ENCODE results near the gene NAT16. TPM values are rescaled to one million over a fixed set of nuclear protein-coding genes. Genes with fewer than 3 reads are reported as not detected.
"Not testable (repeated sequence)": the region's sequence is repeated elsewhere in the genome, so short reads cannot be mapped to it uniquely, and the experiment has no call there.

Gene NAT16
- total RNA-seq, 2 donors from 2014 or later: 0.26 TPM; not detected in 1

DNA sequence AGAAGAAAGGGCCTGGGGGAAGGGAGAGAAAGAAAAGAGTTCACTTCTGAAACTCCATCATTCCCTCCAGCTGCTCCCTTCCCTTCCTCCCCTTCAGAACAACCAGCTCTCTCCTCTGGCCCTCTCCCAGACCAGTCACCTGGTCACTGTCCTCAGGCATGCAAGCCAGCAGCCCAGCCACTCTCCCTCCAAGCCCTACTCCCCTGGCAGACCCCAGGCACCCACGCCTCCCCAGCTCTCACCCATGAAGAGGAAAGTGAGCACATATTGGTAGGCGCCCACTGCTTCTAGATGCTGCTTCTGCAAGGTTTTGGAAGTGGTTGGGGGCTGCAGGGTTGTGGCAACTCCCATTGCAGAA lies 20.4 kb upstream of the NAT16 start:
- no peak for TF ChIP-seq CTCF (IDR thresholded peaks at IDR 0.05)
- Histone ChIP-seq H3K27me3 (peaks cover 0 to 16% of the 10 kb centered on the region in 2 donors), H3K36me3 (replicated peaks in 1 of 2; ENCODE audit: insufficient read depth in 1 of 2, low read depth in 2 of 2) (no peaks in the 10 kb centered on the region), H3K4me3 (no peak overlapping the region), H3K9me3 (no peaks in the 10 kb centered on the region), H3K4me1 (peaks cover 10% of the 10 kb centered on the region), H3K27ac (no peak overlapping the region)
- ATAC-seq (no peak), DNase-seq (no peak)
- intact Hi-C loops (cut with DNase I): no loop called here
- 58 to 80% methylated on average over 2 of the region's 2 CpGs for WGBS, 2 donors

DNA sequence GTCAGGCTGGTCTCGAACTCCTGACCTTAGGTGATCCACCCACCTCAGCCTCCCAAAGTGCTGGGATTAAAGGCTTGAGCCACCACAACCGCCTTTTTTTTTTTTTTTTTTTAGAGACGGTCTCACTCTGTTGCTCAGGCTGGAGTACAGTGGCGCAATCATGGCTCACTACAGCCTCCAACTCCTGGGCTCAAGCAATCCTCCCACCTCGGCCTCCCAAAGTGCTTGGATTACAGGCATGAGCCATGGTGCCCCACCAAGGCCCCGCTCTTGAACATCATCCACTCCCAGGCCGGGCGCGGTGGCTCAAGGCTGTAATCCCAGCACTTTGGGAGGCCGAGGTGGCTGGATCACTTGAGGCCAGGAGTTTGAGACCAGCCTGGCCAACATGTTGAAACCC lies 19.4 kb upstream of the NAT16 start:
- ATAC-seq; H3K4me3 ChIP-seq; H3K4me1 ChIP-seq; intact Hi-C loops (cut with DNase I); DNase-seq; H3K9me3 ChIP-seq; H3K36me3 ChIP-seq (replicated peaks in 1 of 2; ENCODE audit: insufficient read depth in 1 of 2, low read depth in 2 of 2); H3K27ac ChIP-seq: not testable (repeated sequence)
- 89 to 93% methylated on average over 3 to 10 of the region's 10 CpGs for WGBS, 2 donors
- H3K27me3 ChIP-seq: peaks cover 0 to 16% of the 10 kb centered on the region in 2 donors

DNA sequence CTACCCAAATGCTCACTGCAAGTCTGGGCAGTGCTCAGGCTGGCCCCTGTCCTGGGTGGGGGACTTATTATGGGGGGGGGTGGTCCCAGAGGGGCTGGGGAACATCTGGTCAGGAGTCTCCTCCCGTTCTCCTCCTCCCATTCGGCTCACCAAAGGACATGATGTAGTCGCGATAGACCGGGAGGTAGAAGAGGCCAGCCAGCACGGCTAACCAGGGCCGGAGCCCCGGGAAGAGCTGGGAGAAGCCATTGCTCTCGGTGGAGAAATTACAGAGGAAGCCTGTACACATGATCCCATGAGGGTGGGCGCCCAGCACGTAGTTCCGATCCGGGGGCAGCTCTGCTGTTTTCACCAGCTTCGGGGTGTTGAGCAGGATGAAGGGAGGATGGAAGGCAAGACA lies 18.4 kb upstream of the NAT16 start:
- no peaks in the 10 kb centered on the region for H3K9me3 ChIP-seq
- H3K4me3 ChIP-seq: no peak overlapping the region
- no peak for TF ChIP-seq CTCF (IDR thresholded peaks at IDR 0.05)
- TF ChIP-seq POLR2A (IDR thresholded peaks at IDR 0.05): no peak
- peaks cover 10% of the 10 kb centered on the region for H3K4me1 ChIP-seq
- DNase-seq (no peak), ATAC-seq (no peak)
- 71% methylated on average over 14 of the region's 14 CpGs; no CpG with 5 or more reads in 1 of the 2 donors for WGBS, 2 donors
- no peaks in the 10 kb centered on the region for H3K36me3 ChIP-seq (replicated peaks in 1 of 2; ENCODE audit: insufficient read depth in 1 of 2, low read depth in 2 of 2)
- intact Hi-C loops (cut with DNase I): no loop called here
- H3K27me3 ChIP-seq: peaks cover 0 to 16% of the 10 kb centered on the region in 2 donors
- no peak overlapping the region for H3K27ac ChIP-seq

GRCh38 chr7:101197991-101198390 lies 17.9 kb upstream of the NAT16 start:
- no peak for ATAC-seq
- H3K27me3 ChIP-seq: peaks cover 0 to 16% of the 10 kb centered on the region in 2 donors
- WGBS, 2 donors: 76% methylated on average over 5 to 21 of the region's 21 CpGs

DNA sequence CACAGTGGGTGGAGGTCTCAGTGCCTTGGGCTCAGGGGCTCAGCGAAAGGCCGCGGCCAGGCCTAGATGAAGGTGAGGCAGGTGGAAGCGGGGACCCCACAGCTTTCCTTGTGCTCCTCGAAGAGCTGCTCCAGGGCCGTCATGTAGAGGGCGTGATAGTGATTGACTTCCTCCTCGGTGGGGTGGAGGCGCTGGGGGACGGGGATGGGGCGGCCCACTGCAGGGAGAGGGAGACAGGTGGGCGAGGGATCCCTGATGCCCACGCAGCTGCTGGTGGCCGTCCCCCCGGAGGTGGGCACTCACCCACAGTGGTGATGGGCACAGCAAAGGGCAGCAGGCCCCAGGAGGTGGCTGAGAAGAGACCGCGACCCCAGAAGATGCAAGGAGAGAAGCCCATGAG lies 15.8 kb upstream of the NAT16 start:
- TF ChIP-seq POLR2A (IDR thresholded peaks at IDR 0.05) (no peak), CTCF (IDR thresholded peaks at IDR 0.05) (no peak)
- 65 to 86% methylated on average over 10 to 14 of the region's 17 CpGs for WGBS, 2 donors
- intact Hi-C loops (cut with DNase I): no loop called here
- Histone ChIP-seq H3K9me3 (no peaks in the 10 kb centered on the region), H3K27me3 (peaks cover 0 to under 1% of the 10 kb centered on the region in 2 donors), H3K4me1 (peaks cover 6% of the 10 kb centered on the region), H3K27ac (no peak overlapping the region), H3K4me3 (no peak overlapping the region), H3K36me3 (replicated peaks in 1 of 2; ENCODE audit: insufficient read depth in 1 of 2, low read depth in 2 of 2) (no peaks in the 10 kb centered on the region)
- no peak for DNase-seq
- no peak for ATAC-seq

More at GRCh38 chr7:101197991-101198390, 17.9 kb upstream of the NAT16 start:
- intact Hi-C loops (cut with DNase I): no loop called here
- no peak for TF ChIP-seq CTCF (IDR thresholded peaks at IDR 0.05)
- no peak for TF ChIP-seq POLR2A (IDR thresholded peaks at IDR 0.05)
- DNase-seq: no peak
- peaks cover 10% of the 10 kb centered on the region for H3K4me1 ChIP-seq
- no peak overlapping the region for H3K4me3 ChIP-seq
- H3K9me3 ChIP-seq: no peaks in the 10 kb centered on the region
- H3K36me3 ChIP-seq (replicated peaks in 1 of 2; ENCODE audit: insufficient read depth in 1 of 2, low read depth in 2 of 2): no peaks in the 10 kb centered on the region
- H3K27ac ChIP-seq: no peak overlapping the region

All from body of pancreas (tissue), 4 donors.